Measurements from ENCODE around the gene ATAD5.

ATAD5 gene

DNA sequence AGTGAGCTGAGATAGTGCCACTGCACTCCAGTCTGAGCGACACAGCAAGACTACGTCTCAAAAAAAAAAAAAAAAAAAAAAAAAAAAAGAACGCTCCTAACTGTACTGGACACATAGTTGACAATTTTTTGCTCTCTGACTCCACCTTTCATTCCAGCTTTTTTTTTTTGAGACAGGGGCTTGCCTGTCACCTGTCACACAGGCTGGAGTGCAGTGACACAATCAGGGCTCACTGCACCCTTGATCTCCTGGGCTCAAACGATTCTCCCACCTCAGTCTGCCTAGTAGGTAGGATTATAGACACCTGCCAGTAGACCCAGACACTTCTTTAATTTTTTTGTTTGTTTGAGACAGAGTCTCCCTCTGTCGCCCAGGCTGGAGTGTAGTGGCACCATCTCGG is 4.7 kb upstream of the ATAD5 start:
- H3K27ac ChIP-seq (ENCODE audit: low read depth, low read length), result no peak overlapping the region
- no peak overlapping the region for H3K9ac ChIP-seq (ENCODE audit: low read length)
- H3K36me3 ChIP-seq (ENCODE audit: low read length), result no peaks in the 10 kb centered on the region
- H2AFZ ChIP-seq (ENCODE audit: low read depth, low read length, severe bottlenecking), result no peak overlapping the region
- TF ChIP-seq, protein P1, sequence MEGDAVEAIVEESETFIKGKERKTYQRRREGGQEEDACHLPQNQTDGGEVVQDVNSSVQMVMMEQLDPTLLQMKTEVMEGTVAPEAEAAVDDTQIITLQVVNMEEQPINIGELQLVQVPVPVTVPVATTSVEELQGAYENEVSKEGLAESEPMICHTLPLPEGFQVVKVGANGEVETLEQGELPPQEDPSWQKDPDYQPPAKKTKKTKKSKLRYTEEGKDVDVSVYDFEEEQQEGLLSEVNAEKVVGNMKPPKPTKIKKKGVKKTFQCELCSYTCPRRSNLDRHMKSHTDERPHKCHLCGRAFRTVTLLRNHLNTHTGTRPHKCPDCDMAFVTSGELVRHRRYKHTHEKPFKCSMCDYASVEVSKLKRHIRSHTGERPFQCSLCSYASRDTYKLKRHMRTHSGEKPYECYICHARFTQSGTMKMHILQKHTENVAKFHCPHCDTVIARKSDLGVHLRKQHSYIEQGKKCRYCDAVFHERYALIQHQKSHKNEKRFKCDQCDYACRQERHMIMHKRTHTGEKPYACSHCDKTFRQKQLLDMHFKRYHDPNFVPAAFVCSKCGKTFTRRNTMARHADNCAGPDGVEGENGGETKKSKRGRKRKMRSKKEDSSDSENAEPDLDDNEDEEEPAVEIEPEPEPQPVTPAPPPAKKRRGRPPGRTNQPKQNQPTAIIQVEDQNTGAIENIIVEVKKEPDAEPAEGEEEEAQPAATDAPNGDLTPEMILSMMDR (IDR thresholded peaks at IDR 0.05; ENCODE audit: insufficient read depth, low read length, poor library complexity, severe bottlenecking), result no peak
- no peak for TF ChIP-seq EZH2phosphoT487 (conservative IDR thresholded peaks at IDR 0.05; ENCODE audit: low read length)
- H3K4me2 ChIP-seq (ENCODE audit: low read depth, low read length, poor library complexity, severe bottlenecking), result no peak overlapping the region
- H3F3A ChIP-seq (ENCODE audit: insufficient read depth), result peaks cover 24% of the 10 kb centered on the region
- H3K4me3 ChIP-seq (ENCODE audit: insufficient read depth, low read length, poor library complexity, severe bottlenecking), result no peak overlapping the region
- H3K9me3 ChIP-seq (ENCODE audit: insufficient read depth, low read length), result no peaks in the 10 kb centered on the region
- H3K9me2 ChIP-seq (replicated peaks; ENCODE audit: insufficient read depth, low read length), result no peaks in the 10 kb centered on the region
- peaks cover 30% of the 10 kb centered on the region for H3K79me2 ChIP-seq (ENCODE audit: insufficient read depth, low read length)
- H3K27me3 ChIP-seq (ENCODE audit: low read length), result no peaks in the 10 kb centered on the region
- H4K20me1 ChIP-seq (ENCODE audit: low read depth, low read length), result no peaks in the 10 kb centered on the region

DNA sequence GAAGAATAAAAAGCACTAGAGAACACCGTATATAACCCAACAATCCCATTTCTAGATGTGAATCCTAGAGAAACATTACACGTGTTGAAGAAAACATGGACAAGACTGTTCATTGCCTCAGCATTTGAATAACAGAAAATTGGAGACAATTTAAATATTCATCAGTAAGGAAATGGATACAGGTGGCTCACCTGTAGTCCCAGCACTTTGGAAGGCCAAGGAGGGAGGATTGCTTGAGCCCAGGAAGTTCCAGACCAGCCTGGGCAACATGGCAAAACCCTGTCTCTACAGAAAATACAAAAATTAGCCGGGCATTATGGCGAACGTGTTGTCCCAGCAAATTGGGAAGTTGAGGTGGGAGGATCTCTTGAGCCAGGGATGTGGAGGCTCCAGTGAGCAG is 2.7 kb upstream of the ATAD5 start:
- Histone ChIP-seq H3K36me3 (ENCODE audit: low read length) (0 out of 2 replicates have a peak, but pooled peaks cover 2% of the 10 kb centered on the region), H3K9me2 (replicated peaks; ENCODE audit: insufficient read depth, low read length) (no peaks in the 10 kb centered on the region), H3K9me3 (ENCODE audit: insufficient read depth, low read length) (no peaks in the 10 kb centered on the region), H3K79me2 (ENCODE audit: insufficient read depth, low read length) (peaks cover 30% of the 10 kb centered on the region), H3K4me3 (ENCODE audit: insufficient read depth, low read length, poor library complexity, severe bottlenecking) (no peak overlapping the region), H3K4me2 (ENCODE audit: low read depth, low read length, poor library complexity, severe bottlenecking) (no peak overlapping the region), H3K9ac (ENCODE audit: low read length) (no peak overlapping the region), H3K27me3 (ENCODE audit: low read length) (no peaks in the 10 kb centered on the region), H3F3A (ENCODE audit: insufficient read depth) (peaks cover 7% of the 10 kb centered on the region; the same call in 1 of the 2 replicates), H3K27ac (ENCODE audit: low read depth, low read length) (no peak overlapping the region), H4K20me1 (ENCODE audit: low read depth, low read length) (no peaks in the 10 kb centered on the region), H2AFZ (ENCODE audit: low read depth, low read length, severe bottlenecking) (no peak overlapping the region)
- TF ChIP-seq, protein P1 (IDR thresholded peaks at IDR 0.05; ENCODE audit: insufficient read depth, low read length, poor library complexity, severe bottlenecking), result no peak
- no peak for TF ChIP-seq EZH2phosphoT487 (conservative IDR thresholded peaks at IDR 0.05; ENCODE audit: low read length)

DNA sequence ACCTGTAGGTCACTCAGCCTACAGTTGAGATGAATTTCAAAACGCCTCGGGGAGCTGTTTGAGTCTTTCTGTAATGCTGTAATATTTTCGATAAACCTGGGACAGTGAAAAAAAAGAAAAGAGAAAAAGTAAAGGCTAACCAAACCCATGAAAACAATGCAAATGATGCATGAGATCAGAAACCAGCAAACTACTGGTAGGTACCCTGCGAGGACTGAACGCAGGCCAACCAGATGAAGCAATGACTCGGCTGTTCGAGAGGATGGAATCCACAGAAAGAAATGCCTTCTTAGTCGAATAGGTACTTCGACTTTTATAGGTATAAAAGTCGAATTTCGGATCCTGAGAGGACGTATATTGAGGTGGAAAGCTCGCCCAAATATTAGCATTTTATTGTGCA is 509 bp upstream of the ATAD5 start:
- Histone ChIP-seq H3K4me2 (ENCODE audit: low read depth, low read length, poor library complexity, severe bottlenecking) (peak overlapping the region; percentile 70), H3K36me3 (ENCODE audit: low read length) (peaks cover 15% of the 10 kb centered on the region), H4K20me1 (ENCODE audit: low read depth, low read length) (no peaks in the 10 kb centered on the region), H2AFZ (ENCODE audit: low read depth, low read length, severe bottlenecking) (peak overlapping the region; percentile 96), H3K27me3 (ENCODE audit: low read length) (no peaks in the 10 kb centered on the region), H3K9ac (ENCODE audit: low read length) (peak overlapping the region; percentile 93), H3F3A (ENCODE audit: insufficient read depth) (0 out of 2 replicates have a peak, but pooled peaks cover 4% of the 10 kb centered on the region), H3K9me2 (replicated peaks; ENCODE audit: insufficient read depth, low read length) (no peaks in the 10 kb centered on the region), H3K79me2 (ENCODE audit: insufficient read depth, low read length) (peaks cover 49% of the 10 kb centered on the region), H3K27ac (ENCODE audit: low read depth, low read length) (peak overlapping the region; percentile 56), H3K9me3 (ENCODE audit: insufficient read depth, low read length) (no peaks in the 10 kb centered on the region), H3K4me3 (ENCODE audit: insufficient read depth, low read length, poor library complexity, severe bottlenecking) (peak overlapping the region; percentile 82)
- TF ChIP-seq EZH2phosphoT487 (conservative IDR thresholded peaks at IDR 0.05; ENCODE audit: low read length), result no peak

DNA sequence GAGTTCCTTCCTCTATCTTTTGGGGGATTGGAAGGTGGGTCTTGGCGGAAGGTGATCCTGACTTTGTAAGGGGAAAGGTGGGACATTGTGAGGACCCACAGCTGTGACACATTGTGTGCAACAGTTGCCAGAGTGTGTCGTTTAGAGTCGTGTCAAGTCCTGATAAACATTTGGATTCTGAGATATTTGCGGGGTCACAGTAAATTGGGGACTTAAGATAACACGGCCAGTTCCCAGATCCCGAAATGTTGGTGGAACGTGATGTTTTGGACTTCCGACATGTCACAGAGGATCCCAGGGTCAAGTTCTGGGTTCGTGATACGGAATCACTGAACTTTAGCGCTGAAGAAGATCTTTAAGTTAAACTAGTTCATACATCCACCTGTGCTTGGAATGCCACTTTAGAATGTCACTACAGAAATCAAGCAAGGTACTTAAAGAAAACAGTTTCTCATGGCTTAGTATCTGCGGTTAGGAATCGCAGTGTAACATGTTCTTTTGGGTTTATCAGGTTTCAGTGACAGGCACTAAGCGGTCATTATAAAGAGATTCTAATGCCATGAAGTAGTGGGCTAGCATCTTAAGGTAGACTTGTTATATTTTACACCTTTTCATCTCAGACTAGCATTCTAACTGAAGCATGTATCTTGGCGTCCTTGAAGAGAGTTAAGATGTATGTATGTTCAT is 815 bp downstream of the ATAD5 start:
- Histone ChIP-seq H3K4me2 (ENCODE audit: low read depth, low read length, poor library complexity, severe bottlenecking) (peak overlapping the region; percentile 70), H3K9ac (ENCODE audit: low read length) (peak overlapping the region; percentile 93), H3K4me3 (ENCODE audit: insufficient read depth, low read length, poor library complexity, severe bottlenecking) (peak overlapping the region; percentile 82), H3K9me3 (ENCODE audit: insufficient read depth, low read length) (no peaks in the 10 kb centered on the region), H3F3A (ENCODE audit: insufficient read depth) (0 out of 2 replicates have a peak, but pooled peaks cover 4% of the 10 kb centered on the region), H3K36me3 (ENCODE audit: low read length) (peaks cover 18% of the 10 kb centered on the region), H3K79me2 (ENCODE audit: insufficient read depth, low read length) (peaks cover 49% of the 10 kb centered on the region), H3K27ac (ENCODE audit: low read depth, low read length) (peak overlapping the region; percentile 56), H3K9me2 (replicated peaks; ENCODE audit: insufficient read depth, low read length) (no peaks in the 10 kb centered on the region), H2AFZ (ENCODE audit: low read depth, low read length, severe bottlenecking) (peak overlapping the region; percentile 96), H4K20me1 (ENCODE audit: low read depth, low read length) (no peaks in the 10 kb centered on the region), H3K27me3 (ENCODE audit: low read length) (no peaks in the 10 kb centered on the region)
- TF ChIP-seq, protein P1 (IDR thresholded peaks at IDR 0.05; ENCODE audit: insufficient read depth, low read length, poor library complexity, severe bottlenecking), result no peak
- no peak for TF ChIP-seq EZH2phosphoT487 (conservative IDR thresholded peaks at IDR 0.05; ENCODE audit: low read length)
